GM18507 (cell line): ENCODE measurements around the gene FAM186B.

Experiments used
- DNase-seq: peaks from one replicate; pipeline ENCODE4 v3.0.0; 2011; ENCODE audit warnings: low read depth; ENCODE audit not compliant: insufficient read length; ENCODE audit errors: extremely low spot score
- FAIRE-seq: peaks from 2 replicates; lab custom pipeline; 2011; peaks lifted over from hg19 to GRCh38; lab: Jason Lieb, UNC

Gene FAM186B

GRCh38 chr12:49557187-49557916 is 48.1 kb downstream of the FAM186B start:
- FAIRE-seq (no peak), DNase-seq (no peak)

- DNase-seq: no peak
- no peak for FAIRE-seq
Measured at GRCh38 chr12:49556391-49557186, 48.9 kb downstream of the FAM186B start.

- DNase-seq: no peak
- no peak for FAIRE-seq
Measured at GRCh38 chr12:49555631-49556390, 49.6 kb downstream of the FAM186B start.

GRCh38 chr12:49554266-49554665 is 51.2 kb downstream of the FAM186B start:
- FAIRE-seq: no peak

GRCh38 chr12:49553512-49554088 is 51.8 kb downstream of the FAM186B start:
- FAIRE-seq (peak; percentile 77), DNase-seq (no peak)

More at GRCh38 chr12:49554266-49554665, 51.2 kb downstream of the FAM186B start:
- no peak for DNase-seq

- DNase-seq (no peak), FAIRE-seq (no peak)
Measured at GRCh38 chr12:49552899-49553298, 52.5 kb downstream of the FAM186B start.

GRCh38 chr12:49552425-49552824 is 53.0 kb downstream of the FAM186B start:
- DNase-seq: no peak
- FAIRE-seq: no peak

GRCh38 chr12:49552014-49552413 is 53.4 kb downstream of the FAM186B start:
- no peak for DNase-seq
- FAIRE-seq: no peak

- DNase-seq: no peak
Measured at GRCh38 chr12:49550693-49551252, 54.7 kb downstream of the FAM186B start.

GRCh38 chr12:49549735-49550692 is 55.4 kb downstream of the FAM186B start:
- no peak for DNase-seq

More at GRCh38 chr12:49550693-49551252, 54.7 kb downstream of the FAM186B start:
- no peak for FAIRE-seq

GRCh38 chr12:49548822-49549648 is 56.4 kb downstream of the FAM186B start:
- FAIRE-seq: no peak
- DNase-seq: no peak

More at GRCh38 chr12:49549735-49550692, 55.4 kb downstream of the FAM186B start:
- FAIRE-seq: no peak

- FAIRE-seq: no peak
- DNase-seq: no peak
Measured at GRCh38 chr12:49548481-49548821, 57.0 kb downstream of the FAM186B start.

- FAIRE-seq (no peak), DNase-seq (no peak)
Measured at GRCh38 chr12:49547090-49547690, 58.2 kb downstream of the FAM186B start.

- FAIRE-seq: no peak
- no peak for DNase-seq
Measured at GRCh38 chr12:49546481-49546880, 59.0 kb downstream of the FAM186B start.

GRCh38 chr12:49545815-49546214 is 59.6 kb downstream of the FAM186B start:
- no peak for DNase-seq
- no peak for FAIRE-seq

- no peak for FAIRE-seq
- DNase-seq: no peak
Measured at GRCh38 chr12:49543914-49544815, 61.3 kb downstream of the FAM186B start.
